Activated T-cell treated with anti-CD3 and anti-CD28 coated beads for 4 hours (primary cell): Measurements from ENCODE around the gene WNK1.
"Not testable (repeated sequence)": the region's sequence is repeated elsewhere in the genome, so short reads cannot be mapped to it uniquely, and the experiment has no call there.

Experiments
- DNase-seq: peaks from one replicate; pipeline ENCODE4 v3.0.0-alpha.2; 2020

Gene WNK1

GRCh38 chr12:779745-780734 is 27.7 kb downstream of the WNK1 start:
- DNase-seq, result no peak

- DNase-seq, result no peak
Measured at GRCh38 chr12:780750-781379, 28.5 kb downstream of the WNK1 start.

GRCh38 chr12:785706-786105 is 33.3 kb downstream of the WNK1 start:
- no peak for DNase-seq

- DNase-seq, result no peak
Measured at GRCh38 chr12:788288-788687, 35.9 kb downstream of the WNK1 start.

GRCh38 chr12:788762-789161 is 36.4 kb downstream of the WNK1 start:
- not testable (repeated sequence) for DNase-seq

DNA sequence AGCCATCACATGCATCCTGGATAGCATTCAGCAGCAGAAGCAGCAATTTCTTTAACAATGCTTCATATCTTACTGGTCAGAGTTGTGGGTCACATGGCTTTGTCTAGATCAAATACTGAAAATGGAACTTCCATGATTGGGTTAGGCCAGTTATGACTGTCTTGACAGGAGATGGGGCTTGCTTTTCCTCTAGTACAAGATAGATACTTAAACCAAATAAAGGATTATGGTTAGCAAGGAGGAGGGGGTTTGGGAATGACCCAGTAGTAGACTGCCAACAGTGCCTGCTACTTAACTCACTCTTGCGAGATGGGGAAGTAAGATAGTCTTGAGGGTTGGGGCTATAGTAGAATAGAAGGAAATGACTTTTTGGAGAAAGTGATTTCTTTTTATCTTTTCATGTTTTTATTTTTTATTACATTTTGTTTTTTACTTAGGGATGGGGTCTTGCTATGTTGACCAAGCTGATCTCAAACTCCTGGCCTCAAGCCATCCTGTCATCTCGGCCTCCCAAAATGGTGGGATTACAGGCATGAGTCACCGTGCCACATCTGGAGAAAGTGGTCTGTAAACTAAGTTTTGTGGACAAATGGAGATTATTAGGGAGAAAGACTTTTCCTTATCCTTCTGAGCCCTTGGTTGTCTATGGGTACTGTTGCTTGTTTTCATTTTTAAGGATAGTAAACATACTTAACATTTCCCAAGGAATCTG is 37.6 kb downstream of the WNK1 start:
- no peak for DNase-seq

DNA sequence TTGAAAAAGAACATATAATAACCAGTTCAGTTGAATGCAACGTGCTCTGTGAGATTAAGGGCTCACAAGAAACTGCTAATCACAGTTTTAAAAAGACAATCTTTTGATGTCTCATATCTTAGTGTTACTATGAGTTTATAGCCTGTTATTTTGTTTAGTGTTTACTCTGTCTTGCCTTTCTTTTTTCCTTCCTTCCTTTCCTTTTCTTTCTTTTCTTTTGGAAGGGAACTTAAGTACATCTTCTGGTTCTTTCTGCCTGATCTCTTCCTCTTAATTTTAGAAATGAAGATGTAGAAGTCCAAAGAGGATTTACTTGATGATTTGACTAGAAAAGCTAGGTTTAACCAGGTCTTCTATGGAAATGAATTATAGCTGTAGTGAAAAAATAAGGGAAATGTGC is 38.2 kb downstream of the WNK1 start:
- no peak for DNase-seq

- no peak for DNase-seq
Measured at GRCh38 chr12:793037-793436, 40.7 kb downstream of the WNK1 start.

DNA sequence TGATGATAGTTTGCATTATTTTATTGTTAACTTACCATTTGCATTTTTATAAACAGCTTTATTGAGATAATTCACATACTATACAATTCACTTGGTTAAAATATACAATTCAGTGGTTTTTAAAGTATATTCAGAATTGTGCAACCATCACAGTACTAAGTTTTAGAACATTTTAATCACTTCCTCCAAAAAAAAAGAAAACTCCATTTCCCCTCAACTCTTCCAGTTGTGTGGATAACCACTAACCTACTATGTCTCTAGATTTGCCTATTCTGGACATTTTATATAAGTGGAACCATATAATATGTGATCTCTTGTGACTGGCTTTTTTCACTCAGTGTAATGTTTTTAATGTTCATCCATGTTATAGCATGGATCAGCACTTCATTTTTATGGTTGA is 41.3 kb downstream of the WNK1 start:
- no peak for DNase-seq

GRCh38 chr12:795305-795704 is 42.9 kb downstream of the WNK1 start:
- DNase-seq, result peak; percentile 53

DNA sequence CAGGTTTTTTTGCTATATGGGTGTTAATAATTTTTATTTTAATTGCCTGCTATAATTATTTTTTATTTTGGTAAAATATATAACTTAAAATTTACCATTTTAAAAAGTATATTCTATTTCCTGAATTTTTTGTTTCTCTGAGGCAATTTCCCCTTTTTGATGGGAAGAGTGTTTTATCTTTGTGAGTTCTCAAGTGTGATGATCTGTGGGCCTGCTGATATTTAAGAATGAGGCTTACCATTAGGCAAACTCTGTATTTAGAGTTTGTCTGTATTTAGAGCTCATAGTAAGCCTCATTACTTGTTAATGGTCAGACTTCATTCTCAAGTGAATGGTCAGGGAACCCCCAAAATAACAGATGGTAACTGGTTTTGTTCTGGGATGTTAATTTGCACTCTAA is 48.0 kb downstream of the WNK1 start:
- no peak for DNase-seq

DNA sequence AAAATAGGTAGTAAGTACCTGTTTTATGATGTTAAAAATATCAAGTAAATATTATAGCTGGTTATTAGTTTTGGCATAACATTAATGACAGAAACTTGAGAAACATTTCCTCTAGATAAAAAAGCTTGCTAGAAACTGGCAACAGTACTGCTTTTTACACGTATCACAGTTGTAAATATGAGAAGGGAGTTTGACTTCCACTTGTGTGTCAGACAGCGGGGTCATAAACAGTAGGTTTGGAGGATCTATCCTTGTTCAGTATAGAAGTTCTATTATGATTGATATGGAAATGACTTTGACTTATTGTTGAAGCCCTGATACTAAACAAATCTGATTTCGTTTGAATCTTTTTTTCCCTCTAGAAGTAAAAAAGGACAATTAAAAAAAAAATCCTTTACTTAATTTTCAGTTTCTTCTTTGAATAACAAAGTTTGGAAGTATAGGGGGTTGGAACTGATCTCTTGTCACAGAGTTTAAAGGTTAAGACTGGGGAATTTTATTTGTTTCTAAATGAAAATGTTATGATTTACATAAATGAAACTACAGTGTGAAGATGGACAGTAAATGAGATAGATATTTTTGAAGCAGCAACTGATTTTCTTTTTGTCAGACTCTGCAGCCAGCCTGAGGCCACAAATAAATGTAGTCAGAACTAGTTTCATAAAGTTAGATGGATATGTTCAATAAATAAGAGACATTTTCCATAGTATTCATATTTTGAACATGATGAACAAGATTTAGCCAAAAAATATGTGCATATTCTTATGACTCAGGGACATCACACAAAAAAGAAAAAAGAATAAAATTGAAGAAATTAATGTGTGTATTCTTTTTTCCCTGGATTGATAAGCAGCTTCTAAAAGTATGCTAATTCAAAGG is 50.1 kb downstream of the WNK1 start:
- no peak for DNase-seq

GRCh38 chr12:805022-805632 is 52.7 kb downstream of the WNK1 start:
- DNase-seq, result no peak

- no peak for DNase-seq
Measured at GRCh38 chr12:806200-806791, 53.9 kb downstream of the WNK1 start.

- no peak for DNase-seq
Measured at GRCh38 chr12:807041-807735, 54.8 kb downstream of the WNK1 start.

- DNase-seq, result no peak
Measured at GRCh38 chr12:810116-810515, 57.7 kb downstream of the WNK1 start.

DNA sequence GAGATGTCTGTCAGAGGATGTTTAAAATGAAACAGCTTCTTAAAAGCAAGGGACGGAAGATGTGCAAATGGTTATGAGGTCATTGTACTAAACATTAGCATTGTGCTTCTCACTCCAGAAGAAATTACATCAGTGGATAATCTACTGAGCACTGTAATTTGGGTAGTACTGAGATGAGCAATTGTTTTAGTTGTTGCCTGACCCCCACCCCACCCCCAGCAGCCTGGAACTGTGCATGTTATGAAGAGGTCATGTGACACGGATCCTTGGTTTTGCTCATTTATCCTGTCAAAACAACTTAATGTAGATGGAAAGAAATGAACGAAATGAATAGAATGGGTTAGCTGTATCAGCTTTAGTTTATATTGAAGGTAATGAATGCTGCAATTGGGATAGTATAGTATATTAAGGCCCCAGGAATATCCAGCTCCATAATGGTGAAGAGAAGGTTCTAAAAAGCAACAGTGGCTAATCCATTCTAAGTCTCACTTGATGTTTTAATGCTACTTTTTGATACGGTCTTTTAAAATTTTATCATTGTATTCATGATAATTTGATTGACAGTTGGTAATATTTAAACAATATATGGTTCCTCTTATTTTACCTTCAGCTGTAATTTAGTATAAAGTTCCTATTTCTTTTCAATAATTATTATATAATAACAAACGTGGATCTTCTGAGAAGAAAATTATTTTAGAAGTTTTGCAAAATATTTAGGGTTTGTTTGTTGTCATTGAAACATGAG is 58.5 kb downstream of the WNK1 start:
- DNase-seq, result no peak

GRCh38 chr12:812950-813349 is 60.6 kb downstream of the WNK1 start:
- no peak for DNase-seq

DNA sequence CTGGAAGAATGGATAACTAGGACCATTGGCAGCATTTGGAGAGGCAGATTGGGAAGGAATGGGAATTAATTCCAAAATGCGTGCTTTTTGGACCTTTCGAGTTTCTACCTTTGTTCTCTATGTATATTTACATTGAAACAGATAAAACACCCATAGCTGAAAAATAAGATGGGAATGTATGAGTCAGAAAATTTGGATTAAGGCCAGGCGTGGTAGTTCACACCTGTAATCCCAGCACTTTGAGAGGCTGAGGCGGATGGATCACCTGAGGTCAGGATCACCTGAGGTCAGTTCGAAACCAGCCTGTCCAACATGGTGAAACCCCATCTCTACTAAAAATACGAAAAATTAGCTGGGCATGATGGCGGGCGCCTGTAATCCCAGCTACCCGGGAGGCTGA is 65.1 kb downstream of the WNK1 start:
- not testable (repeated sequence) for DNase-seq

DNA sequence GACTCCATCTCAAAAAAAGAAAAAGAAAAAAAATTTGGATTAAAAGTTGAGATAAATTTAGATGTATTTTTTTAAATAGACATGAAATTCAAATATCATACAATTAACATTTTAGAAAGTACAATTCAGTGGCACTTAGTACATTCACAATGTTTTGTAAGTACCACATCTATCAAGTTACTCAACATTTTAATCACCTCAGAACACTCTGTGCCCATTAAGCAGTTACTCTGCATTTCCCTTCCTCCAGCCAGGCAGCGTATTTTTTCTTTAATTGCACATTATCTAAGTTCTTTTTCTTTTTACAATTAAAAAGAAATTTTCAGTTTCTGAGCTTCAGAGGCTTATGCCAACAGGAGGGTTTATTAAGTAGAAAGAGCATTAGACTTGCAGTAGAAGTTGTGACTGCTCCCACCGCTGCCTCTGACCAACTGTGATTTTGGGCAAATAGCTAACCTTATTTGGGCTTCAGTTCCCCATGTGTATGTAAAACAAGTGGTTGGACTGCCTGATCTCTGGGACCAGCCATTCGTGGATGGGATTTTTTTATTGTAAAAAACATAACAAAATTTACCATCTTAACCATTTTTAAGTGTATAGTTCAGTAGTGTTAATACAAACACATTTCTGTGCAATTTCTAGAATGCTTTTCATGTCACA is 65.7 kb downstream of the WNK1 start:
- DNase-seq, result no peak
